Neural cell (in vitro differentiated cells): Measurements from ENCODE around the gene ZC3H12A.

ENCODE experiments used
- CTCF ChIP-seq: fragments of 450-650 bp; IDR thresholded peaks from 2 replicates; pipeline ENCODE4 v1.5.1; 2014; ENCODE audit warnings: antibody characterized with exemption, mild to moderate bottlenecking, moderate library complexity; ENCODE audit not compliant: poor library complexity, severe bottlenecking
- EZH2 ChIP-seq: fragments of 200-600, 300-800 bp; shearing (Covaris generic), sonication (generic); IDR thresholded peaks from 2 replicates; pipeline ENCODE4 v1.6.1; 2014; ENCODE audit warnings: antibody characterized with exemption, low read length, borderline replicate concordance, mild to moderate bottlenecking; ENCODE audit not compliant: insufficient read depth, poor library complexity, severe bottlenecking
- POLR2AphosphoS5 ChIP-seq: IDR thresholded peaks from 2 replicates; pipeline ENCODE4 v1.6.1; 2012
- RAD21 ChIP-seq: fragments of 450-650 bp; conservative IDR thresholded peaks from 2 replicates; pipeline ENCODE4 v1.6.1; 2014; ENCODE audit warnings: antibody characterized with exemption, mild to moderate bottlenecking, moderate library complexity
- REST ChIP-seq: IDR thresholded peaks from 2 replicates; pipeline ENCODE4 v1.6.1; 2012; ENCODE audit warnings: borderline replicate concordance
- SMC3 ChIP-seq: fragments of 450-650 bp; conservative IDR thresholded peaks from 2 replicates; pipeline ENCODE4 v1.6.1; 2014; ENCODE audit warnings: antibody characterized with exemption, mild to moderate bottlenecking, moderate library complexity; ENCODE audit not compliant: poor library complexity

- TF ChIP-seq CTCF (no peak), SMC3 (no peak), EZH2 (no peak), POLR2AphosphoS5 (no peak), REST (no peak), RAD21 (no peak)
Measured at GRCh38 chr1:37448691-37449417, 25.5 kb upstream of the ZC3H12A start.
